Stomach (tissue), 9 donors: ENCODE data around the gene ABCA7. TPM values are rescaled to one million over a fixed set of nuclear protein-coding genes. Genes with fewer than 3 reads are reported as not detected.

Source experiments
- DNase-seq, 2 donors: peaks; one replicate each; pipeline versions ENCODE4 v3.0.0 to v3.0.0-alpha.2; 2013 to 2019
- H3K27ac ChIP-seq, 5 donors: fragments of 200-600 bp in 4 of 5; sonication (generic) in 4 of 5; one replicate each; pipeline ENCODE4 v1.5.1; 2013 to 2019; ENCODE audit warnings: mild to moderate bottlenecking in 1 of 5, moderate library complexity in 1 of 5
- H3K27me3 ChIP-seq, 3 donors: fragments of 200-600 bp; sonication (generic); one replicate each; pipeline ENCODE4 v1.5.1; 2017 to 2019; ENCODE audit warnings: mixed run types in 1 of 3
- H3K36me3 ChIP-seq, 4 donors: fragments of 200-600 bp; sonication (generic); 1 replicate in 3 of 4; 2 replicates in 1 of 4; pipeline ENCODE4 v1.5.1; 2016 to 2019
- H3K4me1 ChIP-seq, 4 donors: fragments of 200-600 bp; sonication (generic); one replicate each; pipeline ENCODE4 v1.5.1; 2016 to 2019
- H3K4me3 ChIP-seq, 4 donors: fragments of 200-600 bp; sonication (generic) in 3 of 4; one replicate each; pipeline ENCODE4 v1.5.1; 2016 to 2019; ENCODE audit warnings: mild to moderate bottlenecking in 1 of 4
- H3K9me3 ChIP-seq, 4 donors: fragments of 200-600 bp; sonication (generic); one replicate each; pipeline ENCODE4 v1.5.1; 2016 to 2019
- EP300 ChIP-seq: sonication (generic); formaldehyde crosslinking; IDR thresholded peaks from one replicate; pipeline ENCODE4 v1.6.1; 2017; ENCODE audit warnings: antibody characterized with exemption
- POLR2A ChIP-seq, 4 donors: fragments of 450-650 bp; IDR thresholded peaks; one replicate each; pipeline ENCODE4 v1.6.1; 2016; ENCODE audit warnings: antibody characterized with exemption in 4 of 4, control low read depth in 2 of 4, mild to moderate bottlenecking in 1 of 4, moderate library complexity in 1 of 4
- POLR2AphosphoS5 ChIP-seq, 3 donors: sonication (generic); formaldehyde crosslinking; IDR thresholded peaks; one replicate each; pipeline ENCODE4 v1.6.1; 2016; ENCODE audit warnings: antibody characterized with exemption in 3 of 3
- WGBS, 5 donors: extraction: QIAGEN DNeasy Blood & Tissue Kit in 3 of 5; methylation state at CpG; one replicate each; pipeline versions ENCODE4 v1.1.5 to v1.1.7; 2013 to 2018; 5-methylcytosine and 5-hydroxymethylcytosine counted together
- intact Hi-C: fragments of 100-400 bp; cut with DNase I; formaldehyde crosslinking; loops from one replicate; pipeline ENCODE4 v1.15.1; 2023; ENCODE audit warnings: low total_unique reads
- polyA plus RNA-seq, 3 donors: library from polyadenylated mRNA; stranded (reverse); fragments of 200-250 nt; gene quantifications; one replicate each; pipeline ENCODE4 v1.2.3, GENCODE V29; 2013
- total RNA-seq, 5 donors: library from RNA; depleted of rRNA; stranded (reverse); fragments of >200 nt; gene quantifications; one replicate each; pipeline versions ENCODE4 v1.1.0 to v1.2.3, GENCODE V29; 2014 to 2016
- TF ChIP-seq, protein P1 (sequence below), 7 experiments: fragments of 450-650 bp in 4 of 7; fragments of 200-600 bp in 3 of 7; sonication (generic) in 3 of 7; IDR thresholded peaks; one replicate each; pipeline ENCODE4 v1.5.1; 2016 to 2019; ENCODE audit warnings: antibody characterized with exemption in 7 of 7, control low read depth in 2 of 7, mild to moderate bottlenecking in 1 of 7
- donor health status: healthy with polysubstance abuse.
- donor health status: Bipolar disorder and iron deficiency.
- donor health status: healthy.

Gene ABCA7
- total and polyA plus RNA-seq, 8 donors, result 5.1 to 144 (median 34.7) TPM

DNA sequence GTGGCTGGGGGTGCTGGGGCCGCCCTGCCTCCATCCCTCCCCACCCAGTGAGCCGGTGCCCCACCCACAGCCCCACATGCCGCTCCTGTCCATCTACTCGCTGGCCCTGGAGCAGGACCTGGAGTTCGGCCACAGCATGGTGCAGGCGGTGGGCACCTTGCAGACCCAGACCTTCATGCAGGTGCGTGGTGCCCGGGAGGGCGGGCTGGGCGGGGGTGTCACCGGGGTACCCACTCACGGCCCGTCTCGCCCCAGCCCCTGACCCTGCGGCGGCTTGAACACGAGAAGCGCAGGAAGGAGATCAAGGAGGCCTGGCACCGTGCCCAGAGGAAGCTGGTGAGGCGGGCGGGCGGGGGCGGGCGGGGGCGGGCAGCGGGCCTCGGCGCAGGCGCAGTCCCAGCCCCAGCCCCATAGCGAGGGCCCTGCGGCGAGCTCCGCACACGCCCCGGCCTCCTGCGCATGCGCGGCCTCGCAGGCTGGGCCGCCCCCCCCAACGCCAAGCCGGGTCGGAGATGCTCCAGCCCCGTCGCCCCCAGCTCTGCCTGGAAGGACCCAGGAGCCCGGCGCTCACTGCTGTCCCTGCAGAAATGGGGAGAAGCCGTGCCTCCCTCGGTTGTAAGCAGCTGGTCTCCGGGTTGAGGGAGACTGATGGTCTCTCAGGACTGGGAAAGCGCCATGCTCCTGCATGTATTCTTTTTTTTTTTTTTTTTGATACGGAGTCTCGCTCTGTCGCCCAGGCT, 34.8 kb downstream of the ABCA7 start:
- H3K27ac ChIP-seq, result peak overlapping the region; percentile 64 to 81 (median 73)

DNA sequence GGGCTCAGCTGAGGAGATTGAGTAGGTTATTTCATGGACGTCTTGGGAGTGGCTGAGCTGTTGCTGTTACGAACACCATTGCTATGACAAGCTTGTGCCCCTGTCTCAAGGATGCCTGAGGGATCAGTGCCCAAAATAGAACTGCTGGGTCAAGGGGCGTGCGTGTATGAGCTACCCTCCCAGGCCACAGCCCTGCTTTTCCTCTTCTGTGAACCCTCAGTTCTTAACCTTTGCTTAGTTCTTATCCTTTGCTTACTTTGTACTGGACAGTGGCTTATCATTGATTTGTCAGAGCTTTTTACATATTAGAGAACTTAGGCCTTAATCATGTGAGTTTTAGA, 36.1 kb downstream of the ABCA7 start:
- peak overlapping the region; percentile 64 to 81 (median 73) for H3K27ac ChIP-seq

More for the DNA sequence above, 34.8 kb downstream of the ABCA7 start:
- Histone ChIP-seq H3K9me3 (no peaks in the 10 kb centered on the region), H3K4me3 (peak overlapping the region; percentile 5 to 37 (median 26)), H3K4me1 (peaks cover 15 to 78% (median 57%) of the 10 kb centered on the region in 4 donors), H3K27me3 (peaks cover 0 to 29% (median 10%) of the 10 kb centered on the region in 3 donors), H3K36me3 (peaks cover 0 to 26% (median 2%) of the 10 kb centered on the region in 4 donors)
- DNase-seq, result peak; percentile 73 to 94
- intact Hi-C loops, result no loop called here
- no peak for TF ChIP-seq POLR2A (IDR thresholded peaks at IDR 0.05)
- peak in 1 of 3 donors; percentile 10 for TF ChIP-seq POLR2AphosphoS5 (IDR thresholded peaks at IDR 0.05)
- TF ChIP-seq, protein P1, sequence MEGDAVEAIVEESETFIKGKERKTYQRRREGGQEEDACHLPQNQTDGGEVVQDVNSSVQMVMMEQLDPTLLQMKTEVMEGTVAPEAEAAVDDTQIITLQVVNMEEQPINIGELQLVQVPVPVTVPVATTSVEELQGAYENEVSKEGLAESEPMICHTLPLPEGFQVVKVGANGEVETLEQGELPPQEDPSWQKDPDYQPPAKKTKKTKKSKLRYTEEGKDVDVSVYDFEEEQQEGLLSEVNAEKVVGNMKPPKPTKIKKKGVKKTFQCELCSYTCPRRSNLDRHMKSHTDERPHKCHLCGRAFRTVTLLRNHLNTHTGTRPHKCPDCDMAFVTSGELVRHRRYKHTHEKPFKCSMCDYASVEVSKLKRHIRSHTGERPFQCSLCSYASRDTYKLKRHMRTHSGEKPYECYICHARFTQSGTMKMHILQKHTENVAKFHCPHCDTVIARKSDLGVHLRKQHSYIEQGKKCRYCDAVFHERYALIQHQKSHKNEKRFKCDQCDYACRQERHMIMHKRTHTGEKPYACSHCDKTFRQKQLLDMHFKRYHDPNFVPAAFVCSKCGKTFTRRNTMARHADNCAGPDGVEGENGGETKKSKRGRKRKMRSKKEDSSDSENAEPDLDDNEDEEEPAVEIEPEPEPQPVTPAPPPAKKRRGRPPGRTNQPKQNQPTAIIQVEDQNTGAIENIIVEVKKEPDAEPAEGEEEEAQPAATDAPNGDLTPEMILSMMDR (IDR thresholded peaks at IDR 0.05), result no peak
- no peak for TF ChIP-seq EP300
- 18 to 41% (median 22%) methylated on average over 30 to 47 of the region's 54 CpGs for WGBS, 5 donors

DNA sequence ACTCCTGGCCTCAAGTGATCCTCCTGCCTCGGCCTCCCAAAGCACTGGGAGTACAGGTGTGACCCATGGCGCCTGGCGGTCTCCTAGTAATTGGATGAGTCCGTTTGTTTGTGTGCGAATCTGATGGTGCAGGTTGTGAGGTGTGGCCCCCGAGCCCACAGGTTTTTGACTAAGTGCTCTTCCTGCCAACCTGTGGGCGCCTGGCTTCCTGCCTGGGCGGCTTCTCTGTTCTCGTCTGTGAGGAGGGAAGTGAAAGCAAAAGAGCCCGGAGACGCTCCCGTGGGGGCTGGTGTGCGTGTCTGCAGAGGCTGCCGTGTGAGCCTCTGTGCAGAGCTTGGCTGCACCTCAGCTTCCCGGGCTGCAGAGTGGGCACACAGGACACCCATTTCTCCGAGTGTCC, 37.0 kb downstream of the ABCA7 start:
- Histone ChIP-seq H3K27ac (peak overlapping the region; percentile 15 to 78 (median 64)), H3K9me3 (no peaks in the 10 kb centered on the region), H3K27me3 (peaks cover 0 to 9% (median 0%) of the 10 kb centered on the region in 3 donors), H3K4me3 (peak overlapping the region; percentile 11 to 38 (median 27)), H3K4me1 (peaks cover 4 to 68% (median 45%) of the 10 kb centered on the region in 4 donors), H3K36me3 (peaks cover 0 to 43% (median 12%) of the 10 kb centered on the region in 4 donors)
- peak; percentile 83 to 92 for DNase-seq
- WGBS, 5 donors, result 18 to 46% (median 34%) methylated on average over 15 to 16 of the region's 16 CpGs
- TF ChIP-seq, protein P1 (IDR thresholded peaks at IDR 0.05), result no peak
- TF ChIP-seq POLR2AphosphoS5 (IDR thresholded peaks at IDR 0.05), result peak in 2 of 3 donors; percentile 9 to 43
- TF ChIP-seq POLR2A (IDR thresholded peaks at IDR 0.05), result no peak
- no peak for TF ChIP-seq EP300
- intact Hi-C loops, result no loop called here

More for the DNA sequence above, 36.1 kb downstream of the ABCA7 start:
- 30 to 61% (median 51%) methylated on average over 4 of the region's 4 CpGs for WGBS, 5 donors
- Histone ChIP-seq H3K4me1 (peaks cover 11 to 68% (median 45%) of the 10 kb centered on the region in 4 donors), H3K9me3 (no peaks in the 10 kb centered on the region), H3K36me3 (peaks cover 0 to 33% (median 12%) of the 10 kb centered on the region in 4 donors), H3K27me3 (peaks cover 0 to 16% (median 2%) of the 10 kb centered on the region in 3 donors), H3K4me3 (no peak overlapping the region)
- TF ChIP-seq EP300 (no peak), POLR2AphosphoS5 (IDR thresholded peaks at IDR 0.05) (no peak), POLR2A (IDR thresholded peaks at IDR 0.05) (no peak)
- TF ChIP-seq, protein P1 (IDR thresholded peaks at IDR 0.05), result no peak
- no peak for DNase-seq
- intact Hi-C loops, result no loop called here

DNA sequence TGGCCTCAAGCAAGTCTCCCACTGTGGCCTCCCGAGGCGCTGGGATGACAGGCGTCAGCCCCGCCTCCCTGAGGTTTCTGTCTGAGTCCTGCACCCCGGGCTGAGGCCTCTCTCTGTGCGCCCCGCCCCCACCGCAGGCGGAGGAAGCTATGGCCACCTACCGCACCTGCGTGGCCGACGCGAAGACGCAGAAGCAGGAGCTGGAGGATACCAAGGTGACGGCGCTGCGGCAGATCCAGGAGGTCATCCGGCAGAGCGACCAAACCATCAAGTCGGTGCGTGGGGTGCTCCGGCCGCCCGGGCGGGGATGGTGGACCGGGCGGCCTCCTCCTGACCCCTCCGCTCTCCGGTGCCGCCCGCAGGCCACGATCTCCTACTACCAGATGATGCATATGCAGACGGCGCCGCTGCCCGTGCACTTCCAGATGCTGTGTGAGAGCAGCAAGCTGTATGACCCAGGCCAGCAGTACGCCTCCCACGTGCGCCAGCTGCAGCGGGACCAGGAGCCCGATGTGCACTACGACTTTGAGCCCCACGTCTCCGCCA, 39.7 kb downstream of the ABCA7 start:
- DNase-seq, result no peak
- peaks cover 12 to 59% (median 51%) of the 10 kb centered on the region in 4 donors for H3K4me1 ChIP-seq
- intact Hi-C loops, result no loop called here
- TF ChIP-seq POLR2AphosphoS5 (IDR thresholded peaks at IDR 0.05) (no peak), POLR2A (IDR thresholded peaks at IDR 0.05) (no peak), EP300 (no peak)
- TF ChIP-seq, protein P1 (IDR thresholded peaks at IDR 0.05), result no peak
- H3K27me3 ChIP-seq, result peaks cover 0 to 16% (median 0%) of the 10 kb centered on the region in 3 donors
- H3K9me3 ChIP-seq, result no peaks in the 10 kb centered on the region
- 87 to 92% (median 92%) methylated on average over 42 to 45 of the region's 45 CpGs for WGBS, 5 donors
- H3K36me3 ChIP-seq, result peaks cover 0 to 50% (median 20%) of the 10 kb centered on the region in 4 donors
- H3K4me3 ChIP-seq, result no peak overlapping the region
- no peak overlapping the region for H3K27ac ChIP-seq
